Neutrophil (primary cell): ENCODE results near the gene CCDC61.
A peak's percentile ranks its signal among the peaks of the same experiment; 100 is the strongest.

ENCODE experiments used
- H3K27ac ChIP-seq: fragments of 200-600 bp; sonication (generic); 2 replicates; pipeline ENCODE4 v1.5.1; 2016; ENCODE audit warnings: mild to moderate bottlenecking, moderate library complexity
- H3K27me3 ChIP-seq: fragments of 200-600 bp; sonication (generic); 2 replicates; pipeline ENCODE4 v1.6.0; 2016; ENCODE audit warnings: mild to moderate bottlenecking
- H3K36me3 ChIP-seq: fragments of 200-600 bp; sonication (generic); 2 replicates; pipeline ENCODE4 v1.5.1; 2017
- H3K4me1 ChIP-seq, 2 experiments: fragments of 200-600 bp in 1 of 2; sonication (generic) in 1 of 2; 1 replicate in 1 of 2; 2 replicates in 1 of 2; pipeline versions ENCODE4 v1.5.1 to v1.6.1; 2013 to 2016; ENCODE audit warnings: low read depth in 1 of 2, low read length in 1 of 2, mild to moderate bottlenecking in 1 of 2, moderate library complexity in 1 of 2; ENCODE audit not compliant: control insufficient read depth in 1 of 2, insufficient read depth in 1 of 2
- H3K4me3 ChIP-seq, 2 experiments: fragments of 200-600 bp in 1 of 2; sonication (generic) in 1 of 2; 1 replicate in 1 of 2; 2 replicates in 1 of 2; pipeline ENCODE4 v1.5.1; 2013 to 2016; ENCODE audit warnings: low read depth in 1 of 2, low read length in 1 of 2, mild to moderate bottlenecking in 1 of 2, moderate library complexity in 1 of 2
- H3K9me3 ChIP-seq: fragments of 200-600 bp; sonication (generic); 2 replicates; pipeline ENCODE4 v1.5.1; 2016
- CTCF ChIP-seq: fragments of 200-600 bp; sonication (generic); IDR thresholded peaks from 2 replicates; pipeline ENCODE4 v1.5.1; 2016; ENCODE audit warnings: antibody characterized with exemption

Gene CCDC61

GRCh38 chr19:45994998-45995714, at the start of gene CCDC61:
CCDC61 (plus strand) TSS chr19:45995467; CDS start chr19:46003019, 7,552 bp downstream.
- Histone ChIP-seq H3K9me3 (no peaks in the 10 kb centered on the region), H3K4me1 (peaks cover 19 to 20% of the 10 kb centered on the region in 2 experiments), H3K36me3 (peaks cover 6% of the 10 kb centered on the region), H3K27me3 (peaks cover 29% of the 10 kb centered on the region), H3K27ac (peak within 1 kb of the TSS; percentile 73), H3K4me3 (peak within 1 kb of the TSS; percentile 70 to 75)
- TF ChIP-seq CTCF: peak; percentile 35

GRCh38 chr19:45947926-45948325, 47.3 kb upstream of the CCDC61 start:
- H3K4me1 ChIP-seq: peaks cover 1 to 2% of the 10 kb centered on the region in 2 experiments
- H3K9me3 ChIP-seq: no peaks in the 10 kb centered on the region
- peaks cover 42% of the 10 kb centered on the region for H3K27me3 ChIP-seq
- no peak for TF ChIP-seq CTCF
- no peaks in the 10 kb centered on the region for H3K36me3 ChIP-seq
- H3K27ac ChIP-seq: no peak overlapping the region
- H3K4me3 ChIP-seq: no peak overlapping the region

GRCh38 chr19:45952341-45952685, 43.0 kb upstream of the CCDC61 start:
- H3K36me3 ChIP-seq: no peaks in the 10 kb centered on the region
- H3K4me1 ChIP-seq: peaks cover 5 to 6% of the 10 kb centered on the region in 2 experiments
- H3K27me3 ChIP-seq: peaks cover 53% of the 10 kb centered on the region
- no peaks in the 10 kb centered on the region for H3K9me3 ChIP-seq
- H3K27ac ChIP-seq: no peak overlapping the region
- no peak for TF ChIP-seq CTCF
- no peak overlapping the region for H3K4me3 ChIP-seq

GRCh38 chr19:45952686-45953505, 42.4 kb upstream of the CCDC61 start:
- Histone ChIP-seq H3K9me3 (no peaks in the 10 kb centered on the region), H3K27me3 (peaks cover 48% of the 10 kb centered on the region), H3K4me1 (peaks cover 5 to 6% of the 10 kb centered on the region in 2 experiments), H3K4me3 (no peak overlapping the region), H3K36me3 (no peaks in the 10 kb centered on the region), H3K27ac (no peak overlapping the region)
- TF ChIP-seq CTCF: no peak

GRCh38 chr19:45953676-45954075, 41.6 kb upstream of the CCDC61 start:
- Histone ChIP-seq H3K27ac (no peak overlapping the region), H3K36me3 (no peaks in the 10 kb centered on the region), H3K4me3 (no peak overlapping the region), H3K27me3 (peaks cover 55% of the 10 kb centered on the region), H3K4me1 (peaks cover 5 to 6% of the 10 kb centered on the region in 2 experiments), H3K9me3 (no peaks in the 10 kb centered on the region)
- no peak for TF ChIP-seq CTCF
